HG03571 (cell line): ENCODE results near the gene SORBS2.

Source experiments
- ATAC-seq: cut with Tn5 transposase; IDR thresholded peaks from one replicate; pipeline ENCODE4 v1.9.1; 2021; ENCODE audit not compliant: unreplicated experiment

The SORBS2 gene

GRCh38 chr4:185774845-185775680, 36.9 kb downstream of the SORBS2 start:
- ATAC-seq = no peak

- no peak for ATAC-seq
Measured at GRCh38 chr4:185774131-185774653, 37.8 kb downstream of the SORBS2 start.

GRCh38 chr4:185773419-185773818, 38.6 kb downstream of the SORBS2 start:
- no peak for ATAC-seq

- no peak for ATAC-seq
Measured at GRCh38 chr4:185772391-185773093, 39.5 kb downstream of the SORBS2 start.

GRCh38 chr4:185771711-185772390, 40.1 kb downstream of the SORBS2 start:
- ATAC-seq = no peak

- no peak for ATAC-seq
Measured at GRCh38 chr4:185767528-185767927, 44.5 kb downstream of the SORBS2 start.

- ATAC-seq = no peak
Measured at GRCh38 chr4:185764876-185765275, 47.1 kb downstream of the SORBS2 start.

GRCh38 chr4:185761352-185762235, 50.4 kb downstream of the SORBS2 start:
- ATAC-seq = no peak

- no peak for ATAC-seq
Measured at GRCh38 chr4:185758807-185759206, 53.2 kb downstream of the SORBS2 start.

GRCh38 chr4:185755451-185755850, 56.5 kb downstream of the SORBS2 start:
- no peak for ATAC-seq

- no peak for ATAC-seq
Measured at GRCh38 chr4:185754961-185755360, 57.0 kb downstream of the SORBS2 start.

GRCh38 chr4:185752872-185753271, 59.1 kb downstream of the SORBS2 start:
- no peak for ATAC-seq

- no peak for ATAC-seq
Measured at GRCh38 chr4:185749858-185750257, 62.1 kb downstream of the SORBS2 start.

GRCh38 chr4:185748901-185749390, 63.0 kb downstream of the SORBS2 start:
- no peak for ATAC-seq

- ATAC-seq = no peak
Measured at GRCh38 chr4:185745891-185746290, 66.1 kb downstream of the SORBS2 start.

GRCh38 chr4:185744946-185745345, 67.0 kb downstream of the SORBS2 start:
- ATAC-seq = no peak

- ATAC-seq = no peak
Measured at GRCh38 chr4:185744488-185744862, 67.5 kb downstream of the SORBS2 start.

GRCh38 chr4:185743722-185744487, 68.1 kb downstream of the SORBS2 start:
- no peak for ATAC-seq

GRCh38 chr4:185742766-185743165, 69.2 kb downstream of the SORBS2 start:
- ATAC-seq = peak; percentile 54

- ATAC-seq = no peak
Measured at GRCh38 chr4:185741795-185742194, 70.2 kb downstream of the SORBS2 start.
